GM18498 (cell line): ENCODE data around the gene OSBPL1A.
"Not testable (repeated sequence)": the region's sequence is repeated elsewhere in the genome, so short reads cannot be mapped to it uniquely, and the experiment has no call there.

ENCODE experiments used
- ATAC-seq: cut with Tn5 transposase; IDR thresholded peaks from one replicate; pipeline ENCODE4 v1.9.1; 2021; ENCODE audit warnings: mild to moderate bottlenecking, moderate library complexity; ENCODE audit not compliant: unreplicated experiment

The OSBPL1A gene

DNA sequence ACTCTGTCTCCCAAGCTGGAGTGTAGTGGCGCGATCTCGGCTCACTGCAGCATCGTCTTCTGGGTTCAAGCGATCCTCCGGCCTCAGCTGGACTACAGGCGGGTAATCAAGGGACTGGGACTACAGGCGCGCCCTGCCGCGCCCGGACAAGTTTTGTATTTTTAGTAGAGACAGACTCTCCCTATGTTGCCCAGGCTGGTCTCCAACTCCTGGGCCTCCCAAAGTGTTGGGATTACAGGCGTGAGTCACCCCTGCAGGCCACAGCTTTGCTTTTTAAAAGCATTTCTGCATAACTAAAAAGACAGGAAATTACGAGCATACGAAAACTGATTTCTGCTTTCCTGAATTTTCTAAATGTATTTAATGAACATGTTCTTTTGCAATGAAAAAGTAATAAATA is 916 bp upstream of the OSBPL1A start:
- ATAC-seq, result no peak

DNA sequence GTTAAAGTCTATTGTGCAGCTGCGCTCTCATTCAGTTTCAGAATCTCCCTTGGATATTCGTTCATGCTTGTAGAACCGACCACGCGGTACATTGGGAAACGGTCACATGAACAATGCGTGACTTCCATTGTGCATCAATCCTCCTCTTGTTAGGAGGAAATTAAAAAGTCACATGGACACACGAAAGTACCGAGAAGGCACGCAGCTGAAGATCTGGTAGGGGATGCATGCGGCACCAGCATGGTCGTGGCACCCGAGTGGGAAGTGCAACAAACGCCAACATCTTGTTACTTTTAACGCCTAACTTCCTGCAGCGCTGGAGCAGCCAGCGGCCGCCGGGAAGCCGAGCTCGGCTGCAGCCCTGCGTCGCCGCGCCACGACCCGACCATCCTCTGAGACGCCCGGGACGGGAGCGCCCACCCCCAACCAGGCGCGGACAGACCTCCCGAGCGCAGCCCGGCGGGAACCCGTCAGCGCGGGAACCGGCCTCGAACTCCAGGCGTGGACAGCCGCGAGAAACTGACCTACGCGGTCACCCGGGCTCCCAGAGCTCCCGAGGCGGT is 412 bp downstream of the OSBPL1A start:
- peak; percentile 41 for ATAC-seq

DNA sequence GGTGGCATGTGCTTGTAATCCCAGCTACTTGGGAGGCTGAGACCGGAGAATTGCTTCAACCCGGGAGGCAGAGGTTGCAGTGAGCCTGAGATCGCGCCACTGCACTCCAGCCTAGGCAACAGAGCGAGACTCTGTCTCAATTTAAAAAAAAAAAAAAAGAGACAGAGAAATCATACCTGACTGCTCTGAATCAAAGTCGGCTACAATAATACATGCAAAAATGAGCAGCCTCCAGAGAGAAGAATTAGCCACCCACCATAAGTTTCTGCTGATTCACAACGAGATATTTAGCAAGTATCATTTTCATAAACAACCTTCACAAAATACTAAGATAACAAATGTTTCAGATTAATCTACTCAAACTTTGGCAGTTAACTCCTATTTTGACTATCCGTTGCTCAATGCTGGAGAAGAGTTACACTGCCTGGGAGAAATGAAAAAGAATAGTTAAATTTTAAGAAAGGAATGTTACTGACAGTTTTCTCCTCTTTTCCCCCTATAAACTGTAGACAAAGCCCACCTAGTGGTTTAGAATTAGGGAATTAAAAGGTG is 1.5 kb downstream of the OSBPL1A start:
- ATAC-seq, result no peak

- ATAC-seq, result no peak
These were observed 2.4 kb downstream of the OSBPL1A start for GRCh38 chr18:24395049-24395795.

DNA sequence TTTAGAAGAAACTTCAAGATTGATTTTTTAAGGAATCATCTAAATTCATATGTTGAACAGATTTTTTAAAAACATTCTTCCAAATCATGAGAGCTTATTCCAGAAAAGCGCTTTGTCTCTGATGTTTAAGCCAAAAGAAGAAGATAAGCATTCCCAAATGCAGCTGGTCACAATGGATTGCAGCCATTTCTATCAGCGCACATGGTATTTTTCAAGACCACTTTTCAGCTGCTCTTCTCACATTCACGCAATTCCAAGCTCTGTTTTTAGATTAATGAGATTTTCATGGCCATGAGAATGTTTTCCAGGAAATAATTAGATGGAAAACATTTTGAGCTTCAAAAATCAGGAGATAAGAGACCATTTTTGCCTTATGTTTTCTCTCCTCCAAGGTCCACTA is 8.7 kb downstream of the OSBPL1A start:
- no peak for ATAC-seq

GRCh38 chr18:24386681-24387080 is 10.9 kb downstream of the OSBPL1A start:
- ATAC-seq, result no peak

DNA sequence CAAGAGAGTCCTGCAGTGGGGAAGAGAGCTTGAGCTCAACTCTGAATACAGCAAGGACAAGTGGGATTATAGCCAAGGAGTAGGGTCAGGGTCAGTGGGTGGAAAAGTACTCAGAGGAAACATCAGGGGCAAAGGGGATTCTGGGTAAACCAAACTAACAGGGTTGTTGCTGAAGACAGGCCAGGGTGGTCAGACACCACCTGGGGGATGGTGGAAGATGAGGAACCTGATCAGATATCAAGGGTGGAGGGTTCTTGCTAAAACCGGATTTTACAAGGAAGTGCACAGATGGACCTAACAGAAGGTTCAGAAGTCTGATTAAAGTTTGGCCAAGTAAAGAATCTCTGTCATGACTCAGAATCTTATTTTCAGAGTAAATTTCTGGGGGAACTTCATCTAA is 16.5 kb downstream of the OSBPL1A start:
- ATAC-seq, result no peak

- ATAC-seq, result no peak
These were observed 17.4 kb downstream of the OSBPL1A start for GRCh38 chr18:24380163-24380747.

DNA sequence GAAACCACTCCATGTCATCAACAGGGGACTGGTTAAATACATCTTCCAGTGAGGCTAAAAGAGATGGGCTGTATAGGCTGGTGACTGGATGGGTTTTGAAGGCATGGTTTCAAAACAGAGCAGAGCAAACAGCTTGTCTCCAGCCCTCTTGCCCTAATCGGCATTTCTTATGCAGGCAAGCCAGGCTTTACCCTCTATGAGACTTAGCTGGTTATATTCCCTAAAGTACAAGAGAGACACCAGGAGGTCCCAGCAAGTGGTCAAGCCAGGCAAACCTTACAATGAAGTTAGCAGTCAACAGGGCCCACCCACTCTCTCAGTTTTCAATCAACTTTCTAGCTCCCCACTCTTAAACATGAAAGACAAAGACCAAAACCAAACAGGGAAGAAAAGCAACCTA is 19.0 kb downstream of the OSBPL1A start:
- ATAC-seq, result no peak

DNA sequence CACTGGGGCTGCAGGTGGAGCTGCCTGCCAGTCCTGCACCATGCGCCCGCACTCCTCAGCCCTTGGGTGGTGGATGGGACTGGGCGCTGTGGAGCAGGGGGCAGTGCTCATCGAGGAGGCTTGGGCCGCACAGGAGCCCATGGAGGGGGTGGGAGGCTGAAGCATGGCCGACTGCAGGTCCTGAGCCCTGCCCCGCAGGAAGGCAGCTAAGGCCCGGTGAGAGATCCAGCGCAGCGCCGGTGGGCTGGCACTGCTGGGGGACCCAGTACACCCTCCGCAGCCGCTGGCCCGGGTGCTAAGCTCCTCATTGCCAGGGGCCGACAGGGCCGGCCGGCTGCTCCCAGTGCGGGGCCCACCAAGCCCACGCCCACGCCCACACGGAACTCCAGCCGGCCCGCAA is 21.1 kb downstream of the OSBPL1A start:
- ATAC-seq, result not testable (repeated sequence)

GRCh38 chr18:24373328-24373727 is 24.3 kb downstream of the OSBPL1A start:
- no peak for ATAC-seq

DNA sequence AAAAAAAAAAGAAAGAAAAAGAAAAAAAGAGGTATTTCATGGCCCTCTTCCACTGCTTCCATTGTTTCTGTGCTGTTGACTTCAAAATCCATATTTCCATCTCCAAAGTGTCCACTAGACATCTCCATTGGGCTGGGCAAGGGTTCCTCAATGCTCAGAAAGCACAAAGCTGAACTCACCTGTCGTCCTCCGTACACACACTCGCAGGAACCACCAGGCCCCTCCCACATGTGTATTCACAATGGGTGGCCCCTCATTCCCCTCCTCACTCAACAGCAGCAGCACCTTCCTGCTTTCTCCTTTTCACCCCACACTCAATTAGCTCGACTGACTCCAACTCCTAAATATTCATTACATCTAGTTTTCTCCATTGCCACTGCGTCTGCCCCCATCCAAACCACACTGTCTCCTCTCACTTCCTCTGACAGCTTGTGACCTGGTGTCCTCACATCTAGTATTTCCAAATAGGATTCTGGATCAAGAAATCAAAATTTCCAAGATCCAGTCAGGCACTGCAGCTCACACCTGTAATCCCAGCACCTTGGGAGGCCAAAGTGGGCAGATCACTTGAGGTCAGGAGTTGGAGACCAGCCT is 25.2 kb downstream of the OSBPL1A start:
- ATAC-seq, result no peak

DNA sequence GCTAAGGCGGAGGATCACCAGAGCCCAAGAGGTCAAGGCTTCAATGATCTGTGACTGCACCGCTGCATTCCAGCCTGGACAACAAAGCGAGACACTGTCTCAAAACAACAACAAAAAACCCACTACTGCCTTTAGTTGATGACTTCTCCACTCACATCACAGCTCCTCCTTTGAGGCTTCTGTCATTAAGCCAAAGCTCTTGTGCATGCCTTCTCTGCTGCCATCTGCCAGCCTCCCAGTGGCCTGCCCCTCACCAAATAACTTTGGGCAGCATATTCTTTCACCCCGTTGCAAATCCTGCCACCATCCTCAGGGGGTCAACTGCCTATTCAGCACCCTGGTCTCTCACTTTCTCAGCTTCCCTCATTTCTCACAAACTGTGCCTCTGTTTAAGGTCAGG is 27.5 kb downstream of the OSBPL1A start:
- ATAC-seq, result no peak

DNA sequence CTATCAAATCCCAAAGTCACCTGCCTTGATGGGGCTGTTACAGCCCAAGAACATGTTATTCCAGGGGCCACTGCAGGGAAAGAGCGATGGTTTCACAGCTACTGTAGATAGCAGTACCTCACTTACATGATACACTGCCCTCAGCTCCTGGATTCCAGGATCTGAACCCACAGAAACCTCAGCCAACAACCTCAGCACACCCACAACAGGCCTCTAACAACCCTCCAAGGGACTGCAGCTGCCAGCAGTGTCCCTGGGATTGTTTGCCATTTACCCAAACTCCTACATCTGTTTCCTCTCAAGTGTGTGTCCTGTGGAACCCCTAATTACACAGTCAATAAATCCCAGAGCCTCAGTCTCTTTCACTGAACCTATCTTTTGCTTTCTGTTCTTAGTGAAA is 28.2 kb downstream of the OSBPL1A start:
- no peak for ATAC-seq

DNA sequence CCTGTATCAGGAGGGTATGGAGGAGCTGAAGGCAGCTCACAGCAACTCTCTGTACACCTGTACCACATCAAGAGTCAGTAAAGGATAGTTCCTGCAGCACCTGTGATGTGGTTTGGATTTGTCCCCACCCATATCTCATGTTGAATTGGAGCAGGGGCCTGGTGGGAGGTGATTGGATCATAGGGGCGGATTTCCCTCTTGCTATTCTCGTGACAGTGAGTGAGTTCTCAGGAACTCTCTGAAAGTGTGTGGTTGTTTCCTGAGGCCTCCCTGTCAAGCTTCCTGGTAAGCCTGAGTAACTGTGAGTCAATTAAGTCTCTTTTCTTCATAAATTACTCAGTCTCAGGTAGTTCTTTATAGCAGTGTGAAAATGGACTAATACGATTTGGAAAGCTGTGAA is 28.9 kb downstream of the OSBPL1A start:
- no peak for ATAC-seq

- no peak for ATAC-seq
These were observed 31.3 kb downstream of the OSBPL1A start for GRCh38 chr18:24366328-24366727.

- no peak for ATAC-seq
These were observed 33.4 kb downstream of the OSBPL1A start for GRCh38 chr18:24364177-24364576.

GRCh38 chr18:24362757-24363156 is 34.9 kb downstream of the OSBPL1A start:
- ATAC-seq, result no peak

GRCh38 chr18:24359787-24360530 is 37.7 kb downstream of the OSBPL1A start:
- ATAC-seq, result peak; percentile 70

GRCh38 chr18:24354278-24354677 is 43.3 kb downstream of the OSBPL1A start:
- ATAC-seq, result no peak

- no peak for ATAC-seq
These were observed 51.4 kb downstream of the OSBPL1A start for GRCh38 chr18:24346254-24346653.
